Calu3 (cell line): ENCODE results near the gene SORCS3. TPM values are rescaled to one million over a fixed set of nuclear protein-coding genes. Genes with fewer than 3 reads are reported as not detected.

Source experiments
- BruUV-seq: library from RNA; stranded (reverse); fragments of 400-500 nt; replicated peaks from 2 replicates; lab custom pipeline; 2021; lab: Mats Ljungman, UMichigan
- CTCF ChIA-PET: fragments of 300-600 bp; sonication (Branson Sonifier 250); formaldehyde crosslinking; loops from one replicate; lab custom pipeline; 2022; ENCODE audit warnings: antibody characterized with exemption; lab: Charles Lee
- DNase-seq: peaks from one replicate; pipeline ENCODE4 v3.0.0; 2022
- H3K27ac Mint-ChIP-seq: one replicate; pipeline ENCODE4 v1.8.0; 2022; ENCODE audit warnings: mixed read lengths; ENCODE audit not compliant: unreplicated experiment
- H3K27me3 Mint-ChIP-seq: one replicate; pipeline ENCODE4 v1.8.0; 2022; ENCODE audit warnings: mixed read lengths; ENCODE audit not compliant: unreplicated experiment
- H3K36me3 Mint-ChIP-seq: one replicate; pipeline ENCODE4 v1.8.0; 2022; ENCODE audit warnings: mild to moderate bottlenecking, moderate library complexity, mixed read lengths; ENCODE audit not compliant: insufficient read depth, unreplicated experiment
- H3K4me1 Mint-ChIP-seq: one replicate; pipeline ENCODE4 v1.8.0; 2022; ENCODE audit warnings: mild to moderate bottlenecking, low read depth, mixed read lengths; ENCODE audit not compliant: unreplicated experiment
- H3K4me3 Mint-ChIP-seq: one replicate; pipeline ENCODE4 v1.8.0; 2022; ENCODE audit warnings: mild to moderate bottlenecking, low read depth, moderate library complexity, mixed read lengths; ENCODE audit not compliant: unreplicated experiment
- H3K9me3 Mint-ChIP-seq: one replicate; pipeline ENCODE4 v1.8.0; 2022; ENCODE audit warnings: low read depth, mixed read lengths; ENCODE audit not compliant: unreplicated experiment
- intact Hi-C: fragments of 100-400 bp; cut with micrococcal nuclease; formaldehyde crosslinking; loops from one replicate; pipeline ENCODE4 v1.10.0; 2022; ENCODE audit not compliant: unreplicated experiment
- total RNA-seq: library from RNA; stranded (reverse); gene quantifications from 2 replicates; pipeline ENCODE4 v1.2.3, GENCODE V29; 2022
- TF ChIP-seq, protein P1 (sequence below): fragments of 200-600 bp; IDR thresholded peaks from one replicate; pipeline ENCODE4 v1.8.0; 2022; ENCODE audit warnings: antibody characterized with exemption; ENCODE audit not compliant: unreplicated experiment

The SORCS3 gene
- total RNA-seq, 1 experiment from 2014 or later, result not detected

GRCh38 chr10:104663563-104663962, 22.5 kb downstream of the SORCS3 start:
- H3K36me3 Mint-ChIP-seq, result no peaks in the 10 kb centered on the region
- H3K4me3 Mint-ChIP-seq, result no peak overlapping the region
- no peak for DNase-seq
- no TSS peak for BruUV-seq
- H3K4me1 Mint-ChIP-seq, result no peaks in the 10 kb centered on the region
- intact Hi-C loops, result no loop called here
- H3K9me3 Mint-ChIP-seq, result no peaks in the 10 kb centered on the region
- no peak overlapping the region for H3K27ac Mint-ChIP-seq
- TF ChIP-seq, protein P1, sequence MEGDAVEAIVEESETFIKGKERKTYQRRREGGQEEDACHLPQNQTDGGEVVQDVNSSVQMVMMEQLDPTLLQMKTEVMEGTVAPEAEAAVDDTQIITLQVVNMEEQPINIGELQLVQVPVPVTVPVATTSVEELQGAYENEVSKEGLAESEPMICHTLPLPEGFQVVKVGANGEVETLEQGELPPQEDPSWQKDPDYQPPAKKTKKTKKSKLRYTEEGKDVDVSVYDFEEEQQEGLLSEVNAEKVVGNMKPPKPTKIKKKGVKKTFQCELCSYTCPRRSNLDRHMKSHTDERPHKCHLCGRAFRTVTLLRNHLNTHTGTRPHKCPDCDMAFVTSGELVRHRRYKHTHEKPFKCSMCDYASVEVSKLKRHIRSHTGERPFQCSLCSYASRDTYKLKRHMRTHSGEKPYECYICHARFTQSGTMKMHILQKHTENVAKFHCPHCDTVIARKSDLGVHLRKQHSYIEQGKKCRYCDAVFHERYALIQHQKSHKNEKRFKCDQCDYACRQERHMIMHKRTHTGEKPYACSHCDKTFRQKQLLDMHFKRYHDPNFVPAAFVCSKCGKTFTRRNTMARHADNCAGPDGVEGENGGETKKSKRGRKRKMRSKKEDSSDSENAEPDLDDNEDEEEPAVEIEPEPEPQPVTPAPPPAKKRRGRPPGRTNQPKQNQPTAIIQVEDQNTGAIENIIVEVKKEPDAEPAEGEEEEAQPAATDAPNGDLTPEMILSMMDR, result no peak
- peaks cover 45% of the 10 kb centered on the region for H3K27me3 Mint-ChIP-seq
- CTCF ChIA-PET, result no interaction called here

DNA sequence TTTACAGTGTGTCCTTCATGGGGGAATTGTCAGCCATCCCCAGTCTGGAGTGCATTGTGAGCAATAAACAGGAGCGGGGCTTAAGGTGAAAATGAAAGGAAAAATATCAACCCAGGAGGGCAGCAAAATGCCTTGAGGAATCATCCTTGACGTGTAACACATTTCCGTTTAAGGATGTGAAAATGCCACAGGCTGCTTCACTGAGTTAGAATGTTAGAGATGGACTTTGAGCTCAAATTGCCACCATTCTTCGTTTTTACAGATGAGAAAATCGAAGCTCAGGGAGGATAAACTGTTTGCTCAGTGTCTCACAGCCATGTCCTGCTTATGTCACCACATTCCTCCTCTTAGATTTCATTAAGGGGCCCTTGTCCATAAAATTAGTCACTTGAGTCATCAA, 23.1 kb downstream of the SORCS3 start:
- no TSS peak for BruUV-seq
- DNase-seq, result no peak
- intact Hi-C loops, result no loop called here
- TF ChIP-seq, protein P1, result no peak
- Mint-ChIP-seq H3K27me3 (peaks cover 38% of the 10 kb centered on the region), H3K4me1 (no peaks in the 10 kb centered on the region), H3K9me3 (no peaks in the 10 kb centered on the region), H3K4me3 (no peak overlapping the region), H3K36me3 (no peaks in the 10 kb centered on the region), H3K27ac (no peak overlapping the region)
- CTCF ChIA-PET, result no interaction called here

GRCh38 chr10:104665174-104665573, 24.1 kb downstream of the SORCS3 start:
- Mint-ChIP-seq H3K27me3 (peaks cover 34% of the 10 kb centered on the region), H3K27ac (no peak overlapping the region), H3K9me3 (no peaks in the 10 kb centered on the region), H3K4me3 (no peak overlapping the region), H3K36me3 (no peaks in the 10 kb centered on the region), H3K4me1 (no peaks in the 10 kb centered on the region)
- DNase-seq, result no peak
- intact Hi-C loops, result no loop called here
- no TSS peak for BruUV-seq
- CTCF ChIA-PET, result no interaction called here
- TF ChIP-seq, protein P1, result no peak

DNA sequence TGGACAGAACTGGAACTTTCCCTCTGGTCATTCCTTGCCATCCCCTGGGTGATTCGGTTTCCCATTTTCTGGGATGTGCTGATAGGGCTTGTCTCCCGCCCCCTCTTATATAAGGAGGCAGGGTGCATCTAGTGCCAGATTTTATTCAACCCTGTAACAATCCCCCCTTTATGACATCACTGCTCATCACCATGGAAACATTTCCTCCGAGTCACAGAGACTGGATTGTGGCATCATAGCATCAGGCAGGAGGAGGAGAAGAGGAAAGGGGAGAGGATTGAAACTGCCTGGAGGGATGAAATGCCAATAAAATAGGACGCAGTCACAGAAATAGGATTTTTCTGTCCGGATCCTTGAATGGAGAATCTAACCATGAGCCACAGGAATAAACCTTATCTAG, 25.0 kb downstream of the SORCS3 start:
- intact Hi-C loops, result no loop called here
- BruUV-seq, result no TSS peak
- TF ChIP-seq, protein P1, result no peak
- Mint-ChIP-seq H3K4me1 (no peaks in the 10 kb centered on the region), H3K36me3 (no peaks in the 10 kb centered on the region), H3K9me3 (no peaks in the 10 kb centered on the region), H3K4me3 (no peak overlapping the region), H3K27me3 (peaks cover 34% of the 10 kb centered on the region), H3K27ac (no peak overlapping the region)
- CTCF ChIA-PET, result no interaction called here
- no peak for DNase-seq

DNA sequence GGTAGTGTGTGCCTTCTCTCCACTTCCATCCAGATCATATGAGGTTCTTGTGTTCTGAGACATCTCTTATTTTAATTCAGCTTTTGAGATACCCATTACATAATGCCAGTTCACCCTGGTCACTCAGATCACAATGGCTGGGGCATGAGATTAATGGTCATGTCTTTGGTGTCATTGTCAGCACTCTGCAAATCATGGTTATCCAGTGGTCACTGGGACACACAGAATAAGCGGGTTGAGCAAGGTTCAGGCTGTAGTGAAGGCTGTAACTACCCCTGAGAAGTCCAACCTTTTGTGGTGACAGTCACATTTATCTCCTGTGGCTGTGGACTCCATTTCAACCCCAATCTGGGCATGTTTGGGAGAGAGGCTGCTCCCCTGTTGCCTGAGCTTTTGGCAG, 35.8 kb downstream of the SORCS3 start:
- TF ChIP-seq, protein P1, result no peak
- no TSS peak for BruUV-seq
- Mint-ChIP-seq H3K4me1 (no peaks in the 10 kb centered on the region), H3K9me3 (no peaks in the 10 kb centered on the region), H3K36me3 (no peaks in the 10 kb centered on the region), H3K4me3 (no peak overlapping the region), H3K27ac (no peak overlapping the region), H3K27me3 (peaks cover 22% of the 10 kb centered on the region)
- intact Hi-C loops, result no loop called here
- DNase-seq, result no peak
- CTCF ChIA-PET, result no interaction called here
